HCT116 (cell line): Measurements from ENCODE around the gene SRSF3. TPM values are rescaled to one million over a fixed set of nuclear protein-coding genes. Genes with fewer than 3 reads are reported as not detected.

ENCODE experiments used
- ATAC-seq: fragments of 200-7000 bp; cut with Tn5 transposase; 2 replicates; pipeline ENCODE4 v1.9.1; 2020; ENCODE audit warnings: mild to moderate bottlenecking, moderate library complexity
- Bru-seq: library from RNA; stranded (reverse); fragments of 400-500 nt; gene quantifications from one replicate; lab custom pipeline; 2021; lab: Mats Ljungman, UMichigan
- BruChase-seq, 2 experiments: library from RNA; stranded (reverse); fragments of 400-500 nt; gene quantifications; one replicate each; lab custom pipeline; 2021; lab: Mats Ljungman, UMichigan
- BruUV-seq: library from RNA; stranded (reverse); fragments of 400-500 nt; replicated peaks from 2 replicates; lab custom pipeline; 2021; lab: Mats Ljungman, UMichigan
- CTCF ChIA-PET: fragments of 300-600 bp; sonication (Branson Sonifier 250); formaldehyde crosslinking; loops from one replicate; lab custom pipeline; 2021; ENCODE audit warnings: antibody characterized with exemption; lab: Charles Lee
- POLR2A ChIA-PET: fragments of 300-600, 350-600 bp; sonication (Branson Sonifier 250); formaldehyde crosslinking; loops from one replicate; lab custom pipeline; 2021; ENCODE audit warnings: antibody characterized with exemption; lab: Charles Lee
- RAD21 ChIA-PET, 2 experiments: fragments of 300-600 bp; sonication (Branson Sonifier 250); formaldehyde crosslinking; loops; one replicate each; lab custom pipeline; 2023; ENCODE audit warnings: low total read pairs in 2 of 2; ENCODE audit not compliant: uncharacterized antibody in 2 of 2, unreplicated experiment in 2 of 2, low non-redundant PET in 1 of 2; lab: Charles Lee
- DNase-seq: peaks from one replicate; pipeline ENCODE4 v3.0.0-alpha.2; 2010; ENCODE audit warnings: low read depth, low spot score
- H2AFZ ChIP-seq: fragments of 200-600 bp; shearing (Covaris generic), sonication (generic); 2 replicates; pipeline ENCODE4 v1.6.1; 2017; ENCODE audit warnings: low read depth, mixed run types, mixed read lengths, antibody characterized with exemption, low read length; ENCODE audit not compliant: poor library complexity, severe bottlenecking
- H3K27ac ChIP-seq: 2 replicates; pipeline ENCODE4 v1.5.1; 2012; ENCODE audit warnings: low read depth, low read length
- H3K27me3 ChIP-seq: fragments of 200-600 bp; sonication (generic); 2 replicates; pipeline ENCODE4 v1.6.1; 2016; ENCODE audit warnings: mixed run types, low read length, mixed read lengths; ENCODE audit not compliant: insufficient read depth
- H3K36me3 ChIP-seq, 2 experiments: fragments of 200-500 bp in 1 of 2; fragments of 200-600 bp in 1 of 2; sonication (Bioruptor generic) in 1 of 2; sonication (generic) in 1 of 2; 2 replicates each; pipeline versions ENCODE4 v1.5.1 to v1.6.1; 2014 to 2016; ENCODE audit warnings: low read length in 2 of 2, inconsistent platforms in 1 of 2, mixed read lengths in 1 of 2, mixed run types in 1 of 2; ENCODE audit not compliant: insufficient read depth in 2 of 2, control insufficient read depth in 1 of 2
- H3K4me1 ChIP-seq, 2 experiments: fragments of 200-600 bp in 1 of 2; sonication (generic) in 1 of 2; 2 replicates each; pipeline versions ENCODE4 v1.5.1 to v1.6.1; 2012 to 2017; ENCODE audit warnings: low read length in 2 of 2, inconsistent platforms in 1 of 2, mild to moderate bottlenecking in 1 of 2, mixed read lengths in 1 of 2, mixed run types in 1 of 2, moderate library complexity in 1 of 2; ENCODE audit not compliant: insufficient read depth in 2 of 2, control insufficient read depth in 1 of 2
- H3K4me2 ChIP-seq: fragments of 200-600 bp; sonication (generic); 2 replicates; pipeline ENCODE4 v1.6.1; 2017; ENCODE audit warnings: mixed run types, low read length, mixed read lengths
- H3K4me3 ChIP-seq, 2 experiments: fragments of 200-600 bp in 1 of 2; sonication (generic) in 1 of 2; replicated peaks in 1 of 2; 2 replicates each; pipeline ENCODE4 v1.5.1; 2011 to 2016; ENCODE audit warnings: low read length in 2 of 2, control low read depth in 1 of 2, low read depth in 1 of 2, mild to moderate bottlenecking in 1 of 2, mixed read lengths in 1 of 2, mixed run types in 1 of 2
- H3K79me2 ChIP-seq: fragments of 200-600 bp; sonication (generic); 2 replicates; pipeline ENCODE4 v1.6.1; 2017; ENCODE audit warnings: mild to moderate bottlenecking, mixed run types, low read length, moderate library complexity, mixed read lengths; ENCODE audit not compliant: insufficient read depth
- H3K9ac ChIP-seq: fragments of 200-600 bp; sonication (generic); 2 replicates; pipeline ENCODE4 v1.6.1; 2016; ENCODE audit warnings: low read length, mixed read lengths
- H3K9me2 ChIP-seq: fragments of 200-600 bp; sonication (generic), shearing (Covaris generic); 2 replicates; pipeline ENCODE4 v1.6.1; 2017; ENCODE audit warnings: mixed run types, mild to moderate bottlenecking, moderate library complexity; ENCODE audit not compliant: insufficient read depth
- H3K9me3 ChIP-seq, 2 experiments: fragments of 200-500 bp in 1 of 2; fragments of 200-600 bp in 1 of 2; sonication (Bioruptor generic) in 1 of 2; sonication (generic) in 1 of 2; 2 replicates each; pipeline ENCODE4 v1.6.1; 2014 to 2017; ENCODE audit warnings: low read length in 2 of 2, mixed read lengths in 2 of 2, inconsistent platforms in 1 of 2, low read depth in 1 of 2, mild to moderate bottlenecking in 1 of 2, mixed run types in 1 of 2, moderate library complexity in 1 of 2; ENCODE audit not compliant: control insufficient read depth in 1 of 2, insufficient read depth in 1 of 2
- H4K20me1 ChIP-seq: fragments of 200-600 bp; sonication (generic), shearing (Covaris generic); 2 replicates; pipeline ENCODE4 v1.6.1; 2017; ENCODE audit warnings: mixed run types, mild to moderate bottlenecking, moderate library complexity; ENCODE audit not compliant: insufficient read depth
- EGR1 ChIP-seq: IDR thresholded peaks from 2 replicates; pipeline ENCODE4 v1.6.1; 2012; ENCODE audit warnings: low read depth
- EZH2 ChIP-seq: fragments of 200-600 bp; sonication (generic); IDR thresholded peaks from 2 replicates; pipeline ENCODE4 v1.6.1; 2017; ENCODE audit warnings: antibody characterized with exemption, mixed run types
- EZH2phosphoT487 ChIP-seq: fragments of 200-600 bp; IDR thresholded peaks from 2 replicates; pipeline ENCODE4 v1.6.1; 2018; ENCODE audit warnings: antibody characterized with exemption, borderline replicate concordance
- JUND ChIP-seq: IDR thresholded peaks from 2 replicates; pipeline ENCODE4 v1.6.1; 2012
- MAX ChIP-seq: IDR thresholded peaks from 2 replicates; pipeline ENCODE4 v1.6.1; 2012
- POLR2A ChIP-seq: IDR thresholded peaks from 2 replicates; pipeline ENCODE4 v1.7.0; 2011; ENCODE audit warnings: borderline replicate concordance; ENCODE audit not compliant: insufficient read depth, insufficient read length; ENCODE audit errors: extremely low read depth
- POLR2AphosphoS5 ChIP-seq: IDR thresholded peaks from 2 replicates; pipeline ENCODE4 v1.6.1; 2011; ENCODE audit warnings: mild to moderate bottlenecking, low read depth, low read length, moderate library complexity
- RAD21 ChIP-seq: IDR thresholded peaks from 2 replicates; pipeline ENCODE4 v1.6.1; 2012; ENCODE audit warnings: low read depth, mild to moderate bottlenecking
- SIN3A ChIP-seq: IDR thresholded peaks from 2 replicates; pipeline ENCODE4 v1.6.1; 2012; ENCODE audit warnings: low read depth
- SP1 ChIP-seq: IDR thresholded peaks from 2 replicates; pipeline ENCODE4 v1.6.1; 2012; ENCODE audit warnings: low read depth
- TCF7L2 ChIP-seq: IDR thresholded peaks from 2 replicates; pipeline ENCODE4 v1.7.0; 2011; ENCODE audit warnings: borderline replicate concordance, inconsistent platforms; ENCODE audit not compliant: insufficient read depth, insufficient read length; ENCODE audit errors: extremely low read depth
- YY1 ChIP-seq: IDR thresholded peaks from 2 replicates; pipeline ENCODE4 v1.6.1; 2011; ENCODE audit warnings: low read length, low read depth, moderate library complexity, mild to moderate bottlenecking; ENCODE audit not compliant: insufficient replicate concordance; ENCODE audit errors: extremely low read depth
- ZBTB33 ChIP-seq: IDR thresholded peaks from 2 replicates; pipeline ENCODE4 v1.6.1; 2011; ENCODE audit warnings: mild to moderate bottlenecking, low read length, moderate library complexity; ENCODE audit not compliant: insufficient replicate concordance; ENCODE audit errors: extremely low read depth
- ZFX ChIP-seq: fragments of 450-650 bp; IDR thresholded peaks from 2 replicates; pipeline ENCODE4 v1.6.1; 2017
- intact Hi-C: fragments of 100-400 bp; cut with micrococcal nuclease; formaldehyde crosslinking; loops from 2 replicates; pipeline ENCODE4 v1.10.0; 2022
- long read RNA-seq: library from polyadenylated mRNA; unstranded; transcript quantifications from one replicate; pipeline ENCODE4 v2.0.0, GENCODE V29; 2021; ENCODE audit not compliant: unreplicated experiment
- polyA plus RNA-seq: library from polyadenylated mRNA; unstranded; fragments of >200 nt; gene quantifications from 2 replicates; pipeline ENCODE4 v1.2.1, GENCODE V29; 2012; ENCODE audit warnings: missing spikeins
- total RNA-seq: library from RNA; stranded (reverse); gene quantifications from one replicate; pipeline ENCODE4 v1.2.1, GENCODE V29; 2021; ENCODE audit not compliant: unreplicated experiment
- TF ChIP-seq, protein P1 (sequence below), 3 experiments: fragments of 200-600 bp in 1 of 3; sonication (generic) in 1 of 3; IDR thresholded peaks in 2 of 3; conservative IDR thresholded peaks in 1 of 3; 2 replicates each; pipeline ENCODE4 v1.5.1; 2012 to 2017; ENCODE audit warnings: low read depth in 2 of 3, low read length in 2 of 3, antibody characterized with exemption in 1 of 3, borderline replicate concordance in 1 of 3, control low read depth in 1 of 3, mild to moderate bottlenecking in 1 of 3, mixed read lengths in 1 of 3, mixed run types in 1 of 3, moderate library complexity in 1 of 3; ENCODE audit not compliant: insufficient read depth in 1 of 3
- TF ChIP-seq, protein P2 (sequence below): IDR thresholded peaks from 2 replicates; pipeline ENCODE4 v1.6.1; 2012

SRSF3 gene
- 362 TPM for total RNA-seq
- polyA plus RNA-seq, result 213 and 248 TPM in 2 replicates
- Bru-seq, nascent RNA, result percentile 100 among the genes with signal in this experiment
- BruChase-seq, experiment 1, labeled RNA remaining after a 6-hour chase, result percentile 99 among the genes with signal in this experiment
- BruChase-seq, experiment 2, labeled RNA remaining after a 2-hour chase, result percentile 99 among the genes with signal in this experiment
- long read RNA-seq, full-length matches to known transcripts, result 506 of 536 reads
- long read RNA-seq, partial matches to known transcripts, result 11 of 536 reads
- long read RNA-seq, other reads (novel, unspliced or antisense), result 19 of 536 reads

DNA sequence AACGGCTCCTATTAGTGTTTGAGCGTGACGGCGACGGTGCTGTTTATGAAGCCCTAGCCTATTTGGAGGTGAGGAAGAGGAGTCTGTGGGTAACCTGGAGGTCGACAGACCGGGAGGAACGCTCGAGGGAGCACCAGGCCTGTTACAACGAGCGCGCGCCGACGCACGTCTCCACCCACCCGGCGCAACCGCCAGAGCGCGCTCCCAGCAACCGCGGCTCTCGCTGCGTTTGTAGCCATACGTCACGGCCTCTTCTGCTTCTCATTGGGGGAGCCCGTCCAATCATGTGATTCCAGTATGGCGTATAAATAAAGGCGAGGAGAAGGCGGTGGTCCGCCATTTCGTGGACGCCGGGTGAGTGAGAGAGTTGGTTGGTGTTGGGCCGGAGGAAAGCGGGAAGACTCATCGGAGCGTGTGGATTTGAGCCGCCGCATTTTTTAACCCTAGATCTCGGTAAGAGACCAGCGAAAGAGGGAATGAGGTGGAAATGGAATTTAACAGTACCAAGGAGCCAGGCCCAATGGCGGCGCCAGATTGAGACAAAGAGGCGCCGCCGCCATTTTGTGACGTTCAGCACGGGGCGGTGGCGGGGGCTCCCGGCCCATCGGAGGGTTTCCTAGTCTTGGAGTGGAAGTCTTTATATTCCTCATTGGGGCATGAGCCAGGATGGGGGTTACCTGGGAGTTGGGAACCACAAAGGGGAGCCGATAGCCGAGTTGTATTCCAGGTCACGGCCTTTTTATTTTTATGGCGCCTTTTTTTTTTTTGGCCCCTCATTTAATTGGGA lies at the start of gene SRSF3:
Gene SRSF3, plus strand, starts transcription at position 334 of the 787 bp plus-strand sequence. CDS start 2,401 bp downstream, outside the sequence.
- Histone ChIP-seq H3K4me1 (peaks cover 12 to 47% of the 10 kb centered on the region in 2 experiments), H3K27ac (peak within 1 kb of the TSS; percentile 98), H4K20me1 (peaks cover 44% of the 10 kb centered on the region), H3K36me3 (peaks cover 30 to 42% of the 10 kb centered on the region in 2 experiments), H3K4me2 (peak within 1 kb of the TSS; percentile 76), H3K79me2 (peaks cover 50% of the 10 kb centered on the region), H2AFZ (peak within 1 kb of the TSS; percentile 60), H3K27me3 (no peaks in the 10 kb centered on the region), H3K4me3 (peak within 1 kb of the TSS; percentile 88), H3K9ac (peak within 1 kb of the TSS; percentile 92), H3K9me2 (no peaks in the 10 kb centered on the region), H3K9me3 (no peaks in the 10 kb centered on the region)
- ChIA-PET CTCF (no interaction called here), RAD21 (no interaction called here), POLR2A (interaction anchor here (0.8 to 1.7 kb wide), 6 partner anchors 14 to 153 kb away, joined by 3 to 9 read pairs (median 3); partner anchors contain the start of gene CDKN1A)
- TSS peak; percentile 62 for BruUV-seq
- intact Hi-C loops, result loop anchor here (5.0 kb wide), 2 partner anchors 152 to 172 kb away; partner anchors contain the start of genes KCTD20 and PXT1
- peak; percentile 64 for TF ChIP-seq SP1
- no peak for TF ChIP-seq EZH2
- TF ChIP-seq SIN3A, result peak; percentile 93
- peak; percentile 72 for TF ChIP-seq TCF7L2
- peak; percentile 98 for TF ChIP-seq YY1
- TF ChIP-seq EZH2phosphoT487, result no peak
- TF ChIP-seq JUND, result peak; percentile 30
- TF ChIP-seq MAX, result peak; percentile 77
- TF ChIP-seq POLR2AphosphoS5, result peak; percentile 100
- TF ChIP-seq, protein P1, sequence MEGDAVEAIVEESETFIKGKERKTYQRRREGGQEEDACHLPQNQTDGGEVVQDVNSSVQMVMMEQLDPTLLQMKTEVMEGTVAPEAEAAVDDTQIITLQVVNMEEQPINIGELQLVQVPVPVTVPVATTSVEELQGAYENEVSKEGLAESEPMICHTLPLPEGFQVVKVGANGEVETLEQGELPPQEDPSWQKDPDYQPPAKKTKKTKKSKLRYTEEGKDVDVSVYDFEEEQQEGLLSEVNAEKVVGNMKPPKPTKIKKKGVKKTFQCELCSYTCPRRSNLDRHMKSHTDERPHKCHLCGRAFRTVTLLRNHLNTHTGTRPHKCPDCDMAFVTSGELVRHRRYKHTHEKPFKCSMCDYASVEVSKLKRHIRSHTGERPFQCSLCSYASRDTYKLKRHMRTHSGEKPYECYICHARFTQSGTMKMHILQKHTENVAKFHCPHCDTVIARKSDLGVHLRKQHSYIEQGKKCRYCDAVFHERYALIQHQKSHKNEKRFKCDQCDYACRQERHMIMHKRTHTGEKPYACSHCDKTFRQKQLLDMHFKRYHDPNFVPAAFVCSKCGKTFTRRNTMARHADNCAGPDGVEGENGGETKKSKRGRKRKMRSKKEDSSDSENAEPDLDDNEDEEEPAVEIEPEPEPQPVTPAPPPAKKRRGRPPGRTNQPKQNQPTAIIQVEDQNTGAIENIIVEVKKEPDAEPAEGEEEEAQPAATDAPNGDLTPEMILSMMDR (IDR thresholded peaks at IDR 0.05 in 2 of 3, conservative IDR thresholded peaks at IDR 0.05 in 1 of 3; ENCODE audit: borderline replicate concordance in 1 of 3, insufficient read depth in 1 of 3, low read depth in 2 of 3, low read length in 2 of 3), result peak in 2 of 3 experiments; percentile 15 to 23; a peak in 1 of 6 replicates
- TF ChIP-seq ZFX, result peak; percentile 63
- TF ChIP-seq POLR2A, result peak; percentile 98
- TF ChIP-seq RAD21, result no peak
- peak; percentile 45 for TF ChIP-seq ZBTB33
- peak; percentile 68 for TF ChIP-seq EGR1
- TF ChIP-seq, protein P2, sequence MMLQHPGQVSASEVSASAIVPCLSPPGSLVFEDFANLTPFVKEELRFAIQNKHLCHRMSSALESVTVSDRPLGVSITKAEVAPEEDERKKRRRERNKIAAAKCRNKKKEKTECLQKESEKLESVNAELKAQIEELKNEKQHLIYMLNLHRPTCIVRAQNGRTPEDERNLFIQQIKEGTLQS, result no peak
- ATAC-seq (peak; percentile 92), DNase-seq (peak; percentile 95)
